Measurements from ENCODE around the gene ID4.

DNA sequence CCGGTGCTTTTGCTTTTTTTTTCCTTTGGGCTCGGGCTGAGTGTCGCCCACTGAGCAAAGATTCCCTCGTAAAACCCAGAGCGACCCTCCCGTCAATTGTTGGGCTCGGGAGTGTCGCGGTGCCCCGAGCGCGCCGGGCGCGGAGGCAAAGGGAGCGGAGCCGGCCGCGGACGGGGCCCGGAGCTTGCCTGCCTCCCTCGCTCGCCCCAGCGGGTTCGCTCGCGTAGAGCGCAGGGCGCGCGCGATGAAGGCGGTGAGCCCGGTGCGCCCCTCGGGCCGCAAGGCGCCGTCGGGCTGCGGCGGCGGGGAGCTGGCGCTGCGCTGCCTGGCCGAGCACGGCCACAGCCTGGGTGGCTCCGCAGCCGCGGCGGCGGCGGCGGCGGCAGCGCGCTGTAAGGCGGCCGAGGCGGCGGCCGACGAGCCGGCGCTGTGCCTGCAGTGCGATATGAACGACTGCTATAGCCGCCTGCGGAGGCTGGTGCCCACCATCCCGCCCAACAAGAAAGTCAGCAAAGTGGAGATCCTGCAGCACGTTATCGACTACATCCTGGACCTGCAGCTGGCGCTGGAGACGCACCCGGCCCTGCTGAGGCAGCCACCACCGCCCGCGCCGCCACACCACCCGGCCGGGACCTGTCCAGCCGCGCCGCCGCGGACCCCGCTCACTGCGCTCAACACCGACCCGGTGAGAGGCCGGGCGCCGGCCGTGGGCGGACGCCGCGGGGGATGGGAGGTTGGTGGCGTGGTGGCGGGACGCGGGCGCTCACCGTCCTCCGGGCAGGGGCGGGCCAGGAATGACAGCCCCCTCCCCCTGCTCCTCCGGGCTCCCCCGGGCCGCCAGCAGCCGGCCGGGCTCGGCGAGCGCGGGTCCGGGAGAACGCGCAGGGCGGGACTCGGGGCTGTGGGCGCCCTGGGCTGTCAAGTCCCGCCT lies 606 bp downstream of the ID4 start:
- TF ChIP-seq CTCF (IDR thresholded peaks at IDR 0.05): no peak
- TF ChIP-seq EZH2 (IDR thresholded peaks at IDR 0.05; ENCODE audit: borderline replicate concordance, insufficient read depth, low read depth, low read length, poor library complexity, severe bottlenecking): no peak

All from B cell (primary cell).